KMS-11 (cell line): Measurements from ENCODE around the gene PARVG.

ENCODE experiments used
- H2AFZ ChIP-seq: fragments of 200-600 bp; sonication (generic); 2 replicates; pipeline ENCODE4 v1.6.1; 2016; ENCODE audit warnings: antibody characterized with exemption, mixed run types, low read depth
- H3K27ac ChIP-seq: fragments of 200-600 bp; sonication (generic); 2 replicates; pipeline ENCODE4 v1.6.1; 2016; ENCODE audit warnings: mild to moderate bottlenecking, mixed run types
- H3K27me3 ChIP-seq: fragments of 200-600 bp; sonication (generic); 2 replicates; pipeline ENCODE4 v1.6.1; 2017; ENCODE audit warnings: mild to moderate bottlenecking, low read depth, mixed run types, moderate library complexity; ENCODE audit not compliant: insufficient read depth
- H3K36me3 ChIP-seq: fragments of 200-600 bp; sonication (generic); 2 replicates; pipeline ENCODE4 v1.6.1; 2017; ENCODE audit warnings: mild to moderate bottlenecking, mixed run types; ENCODE audit not compliant: insufficient read depth
- H3K4me1 ChIP-seq: fragments of 200-600 bp; sonication (generic); 2 replicates; pipeline ENCODE4 v1.6.1; 2016; ENCODE audit warnings: mild to moderate bottlenecking, low read depth, mixed run types; ENCODE audit not compliant: poor library complexity, severe bottlenecking
- H3K4me2 ChIP-seq: fragments of 200-600 bp; sonication (generic); 2 replicates; pipeline ENCODE4 v1.7.0; 2016; ENCODE audit warnings: mild to moderate bottlenecking, mixed run types
- H3K4me3 ChIP-seq: fragments of 200-600 bp; sonication (generic); IDR thresholded peaks from 2 replicates; pipeline ENCODE4 v1.6.1; 2017; ENCODE audit warnings: low read depth, low read length, mixed read lengths; ENCODE audit not compliant: insufficient read depth
- H3K79me2 ChIP-seq: fragments of 200-600 bp; sonication (generic); 2 replicates; pipeline ENCODE4 v1.6.1; 2016; ENCODE audit warnings: low read depth, mixed run types; ENCODE audit not compliant: insufficient read depth
- H3K9ac ChIP-seq: fragments of 200-600 bp; sonication (generic); 2 replicates; pipeline ENCODE4 v1.6.1; 2016; ENCODE audit warnings: mild to moderate bottlenecking, mixed run types
- H4K20me1 ChIP-seq: fragments of 200-600 bp; sonication (generic); 2 replicates; pipeline ENCODE4 v1.6.1; 2016; ENCODE audit warnings: mild to moderate bottlenecking, mixed run types; ENCODE audit not compliant: insufficient read depth
- CTCF ChIP-seq: fragments of 200-600 bp; sonication (generic); conservative IDR thresholded peaks from 2 replicates; pipeline ENCODE4 v1.6.1; 2017; ENCODE audit warnings: low read depth, mild to moderate bottlenecking, antibody characterized with exemption, low read length, moderate library complexity, mixed read lengths

PARVG gene

GRCh38 chr22:44180706-44181032, at the start of gene PARVG:
PARVG (plus strand) TSS chr22:44180925; CDS start chr22:44183330, 2,405 bp downstream.
- no peak within 1 kb of the TSS for H3K4me3 ChIP-seq
- no peak within 1 kb of the TSS for H2AFZ ChIP-seq
- peaks cover 14% of the 10 kb centered on the region; the same call in 1 of the 2 replicates for H3K27me3 ChIP-seq
- H3K4me2 ChIP-seq: no peak within 1 kb of the TSS
- no peak within 1 kb of the TSS for H3K9ac ChIP-seq
- TF ChIP-seq CTCF: no peak
- no peaks in the 10 kb centered on the region for H4K20me1 ChIP-seq
- H3K79me2 ChIP-seq: no peaks in the 10 kb centered on the region
- no peaks in the 10 kb centered on the region for H3K36me3 ChIP-seq
- no peak within 1 kb of the TSS for H3K27ac ChIP-seq
- no peaks in the 10 kb centered on the region for H3K4me1 ChIP-seq

GRCh38 chr22:44131412-44131811, 49.3 kb upstream of the PARVG start:
- H3K4me1 ChIP-seq: peaks cover 5% of the 10 kb centered on the region
- H3K4me3 ChIP-seq: no peak overlapping the region
- TF ChIP-seq CTCF: no peak
- no peak overlapping the region for H2AFZ ChIP-seq
- no peaks in the 10 kb centered on the region for H4K20me1 ChIP-seq
- H3K79me2 ChIP-seq: no peaks in the 10 kb centered on the region
- no peaks in the 10 kb centered on the region for H3K27me3 ChIP-seq
- H3K4me2 ChIP-seq: no peak overlapping the region
- no peak overlapping the region for H3K27ac ChIP-seq
- no peaks in the 10 kb centered on the region for H3K36me3 ChIP-seq
- no peak overlapping the region for H3K9ac ChIP-seq

GRCh38 chr22:44131989-44132685, 48.6 kb upstream of the PARVG start:
- Histone ChIP-seq H3K4me2 (no peak overlapping the region), H3K9ac (no peak overlapping the region), H2AFZ (no peak overlapping the region), H3K27ac (no peak overlapping the region), H4K20me1 (no peaks in the 10 kb centered on the region), H3K36me3 (no peaks in the 10 kb centered on the region), H3K4me1 (peaks cover 12% of the 10 kb centered on the region), H3K79me2 (no peaks in the 10 kb centered on the region), H3K27me3 (no peaks in the 10 kb centered on the region), H3K4me3 (no peak overlapping the region)
- TF ChIP-seq CTCF: no peak

GRCh38 chr22:44132724-44133123, 48.0 kb upstream of the PARVG start:
- H3K4me3 ChIP-seq: no peak overlapping the region
- H3K36me3 ChIP-seq: no peaks in the 10 kb centered on the region
- H2AFZ ChIP-seq: no peak overlapping the region
- H3K27me3 ChIP-seq: no peaks in the 10 kb centered on the region
- H3K79me2 ChIP-seq: no peaks in the 10 kb centered on the region
- no peak overlapping the region for H3K9ac ChIP-seq
- H3K4me1 ChIP-seq: peaks cover 13% of the 10 kb centered on the region
- no peak overlapping the region for H3K4me2 ChIP-seq
- H4K20me1 ChIP-seq: no peaks in the 10 kb centered on the region
- TF ChIP-seq CTCF: no peak
- H3K27ac ChIP-seq: no peak overlapping the region
